ENCODE measurements around the gene SNIP1.

Gene SNIP1

GRCh38 chr1:37495875-37496274 lies 58.2 kb downstream of the SNIP1 start:
- TF ChIP-seq, protein P1, sequence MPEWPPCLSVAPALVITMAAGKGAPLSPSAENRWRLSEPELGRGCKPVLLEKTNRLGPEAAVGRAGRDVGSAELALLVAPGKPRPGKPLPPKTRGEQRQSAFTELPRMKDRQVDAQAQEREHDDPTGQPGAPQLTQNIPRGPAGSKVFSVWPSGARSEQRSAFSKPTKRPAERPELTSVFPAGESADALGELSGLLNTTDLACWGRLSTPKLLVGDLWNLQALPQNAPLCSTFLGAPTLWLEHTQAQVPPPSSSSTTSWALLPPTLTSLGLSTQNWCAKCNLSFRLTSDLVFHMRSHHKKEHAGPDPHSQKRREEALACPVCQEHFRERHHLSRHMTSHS (tag by site-specific recombination; IDR thresholded peaks at IDR 0.05), result no peak
- TF ChIP-seq ZNF366 (tag by site-specific recombination; conservative IDR thresholded peaks at IDR 0.05) (no peak), ZNF2 (tag by site-specific recombination; IDR thresholded peaks at IDR 0.05) (no peak), ZFP69B (tag by site-specific recombination; IDR thresholded peaks at IDR 0.05) (no peak), ZNF692 (tag by site-specific recombination; IDR thresholded peaks at IDR 0.05) (no peak), KLF9 (tag by site-specific recombination; IDR thresholded peaks at IDR 0.05; ENCODE audit: low read depth) (no peak), ZNF335 (tag by site-specific recombination; conservative IDR thresholded peaks at IDR 0.05) (no peak), ZNF561 (tag by site-specific recombination; IDR thresholded peaks at IDR 0.05; ENCODE audit: borderline replicate concordance) (no peak), ZNF223 (tag by site-specific recombination; IDR thresholded peaks at IDR 0.05) (no peak), ZNF146 (tag by site-specific recombination; IDR thresholded peaks at IDR 0.05) (no peak), ZFP3 (tag by site-specific recombination; IDR thresholded peaks at IDR 0.05; ENCODE audit: low read depth) (no peak), ZBTB21 (tag by site-specific recombination; IDR thresholded peaks at IDR 0.05) (no peak)
- Histone ChIP-seq H3K4me1 (ENCODE audit: control insufficient read depth, insufficient read depth, low read length) (0 out of 2 replicates have a peak, but pooled peaks cover 3% of the 10 kb centered on the region), H3K36me3 (ENCODE audit: control insufficient read depth in 2 of 2, insufficient read depth in 1 of 2, low read length in 2 of 2) (peaks cover 25 to 73% of the 10 kb centered on the region in 2 experiments), H3K9me3 (ENCODE audit: control insufficient read depth, insufficient read depth, low read depth, low read length) (no peaks in the 10 kb centered on the region), H3K4me3 (ENCODE audit: low read depth, low read length) (no peak overlapping the region), H3K27ac (ENCODE audit: extremely low read depth, low read depth, low read length) (no peak overlapping the region)
- POLR2A ChIA-PET, result no interaction called here
- CTCF ChIA-PET, result interaction anchor here (0.7 to 7.3 kb wide), 5 partner anchors 9 to 40 kb away, joined by 3 to 59 read pairs (median 4); partner anchors contain the start of gene MEAF6

DNA sequence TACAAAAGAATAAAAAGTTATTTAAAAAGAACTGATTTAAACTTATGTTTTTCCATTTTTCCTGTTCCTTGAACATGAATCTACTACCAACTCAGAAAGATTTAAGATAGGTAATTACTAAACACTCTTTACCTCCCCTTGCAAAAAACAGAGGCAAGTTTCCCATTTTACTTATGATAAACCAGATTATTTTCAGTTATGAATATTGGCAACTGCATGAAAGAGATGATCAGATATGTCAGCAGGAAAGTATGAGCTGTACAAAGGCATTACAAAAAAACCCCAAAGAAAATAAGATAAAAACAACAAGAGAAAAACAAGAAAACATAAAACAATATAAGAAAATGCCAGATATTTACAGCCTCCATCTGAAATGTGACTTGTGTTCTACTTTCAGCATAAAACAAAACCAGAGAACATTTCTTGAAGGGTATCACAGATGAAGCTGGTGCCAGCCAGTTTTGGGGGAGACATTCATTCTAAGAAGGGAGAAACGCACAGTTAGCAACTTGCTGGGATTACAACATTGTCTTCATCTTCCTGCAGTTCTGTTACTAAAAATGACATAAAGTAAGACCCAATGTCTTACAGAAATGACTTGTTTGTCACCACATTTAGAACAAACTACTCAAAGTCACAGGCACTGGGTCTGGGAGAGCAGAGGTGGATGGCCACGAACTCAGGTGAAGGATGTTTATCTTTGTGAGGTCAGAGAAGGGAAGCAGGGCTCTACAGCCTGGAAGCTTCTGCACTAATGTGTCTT lies 60.6 kb downstream of the SNIP1 start:
- ChIA-PET POLR2A (interaction anchor here (0.6 kb wide), 1 partner anchor 14 kb away, joined by 3 read pairs; no protein-coding TSS in a partner anchor), CTCF (interaction anchor here (1.2 to 5.0 kb wide), 2 partner anchors 21 to 39 kb away, joined by 4 to 20 read pairs; partner anchors contain the start of gene MEAF6)
- no peak overlapping the region for H3K27ac ChIP-seq (ENCODE audit: extremely low read depth, low read depth, low read length)
- peaks cover 24 to 67% of the 10 kb centered on the region in 2 experiments for H3K36me3 ChIP-seq (ENCODE audit: control insufficient read depth in 2 of 2, insufficient read depth in 1 of 2, low read length in 2 of 2)
- no peak for TF ChIP-seq ZBTB10 (tag by site-specific recombination; IDR thresholded peaks at IDR 0.05)
- TF ChIP-seq ZNF132 (tag by site-specific recombination; IDR thresholded peaks at IDR 0.05; ENCODE audit: borderline replicate concordance), result no peak
- no peak for TF ChIP-seq SETDB1 (IDR thresholded peaks at IDR 0.05; ENCODE audit: insufficient read length, low read length)
- no peak for TF ChIP-seq ZNF433 (tag by site-specific recombination; IDR thresholded peaks at IDR 0.05; ENCODE audit: low read depth)
- TF ChIP-seq ZNF202 (tag by site-specific recombination; IDR thresholded peaks at IDR 0.05; ENCODE audit: borderline replicate concordance), result no peak
- no peak for TF ChIP-seq ZNF324 (tag by site-specific recombination; IDR thresholded peaks at IDR 0.05)
- H3K9me3 ChIP-seq (ENCODE audit: control insufficient read depth, insufficient read depth, low read depth, low read length), result no peaks in the 10 kb centered on the region
- 0 out of 2 replicates have a peak, but pooled peaks cover 3% of the 10 kb centered on the region for H3K4me1 ChIP-seq (ENCODE audit: control insufficient read depth, insufficient read depth, low read length)
- no peak overlapping the region for H3K4me3 ChIP-seq (ENCODE audit: low read depth, low read length)

Measured in HEK293 (cell line).